Measurements from ENCODE around the gene INTS3.

GRCh38 chr1:153752571-153753195, 24.8 kb downstream of the INTS3 start:
- TF ChIP-seq CTCF (IDR thresholded peaks at IDR 0.05; ENCODE audit: control extremely low read depth in 1 of 3, insufficient read depth in 1 of 3, low read depth in 1 of 3, low read length in 3 of 3) (no peak), SUZ12 (IDR thresholded peaks at IDR 0.05; ENCODE audit: low read length) (no peak), EZH2 (IDR thresholded peaks at IDR 0.05; ENCODE audit: low read depth, low read length, severe bottlenecking) (no peak), RAD21 (IDR thresholded peaks at IDR 0.05 in 1 of 2, conservative IDR thresholded peaks at IDR 0.05 in 1 of 2; ENCODE audit: low read depth in 2 of 2, low read length in 2 of 2) (no peak), CBX5 (IDR thresholded peaks at IDR 0.05; ENCODE audit: low read depth, low read length) (no peak)

All from H1 (cell line).